SK-N-SH (cell line): Measurements from ENCODE around the gene CAMTA2. TPM values are rescaled to one million over a fixed set of nuclear protein-coding genes. Genes with fewer than 3 reads are reported as not detected.

Experiments used
- CTCF ChIA-PET: fragments of 300-600, 350-600 bp; formaldehyde crosslinking; extraction: SDS; loops from one replicate; lab custom pipeline; 2021; lab: Yijun Ruan, JAX
- POLR2A ChIA-PET: fragments of 350-600 bp; sonication (Branson Sonifier 250); formaldehyde crosslinking; extraction: SDS; loops from one replicate; lab custom pipeline; 2020; ENCODE audit warnings: antibody characterized with exemption, inconsistent platforms; lab: Yijun Ruan, JAX
- DNase-seq: peaks from one replicate; pipeline ENCODE4 v3.0.0; 2012
- H2AFZ ChIP-seq: fragments of 200-600 bp; sonication (generic); 2 replicates; pipeline ENCODE4 v1.8.1; 2016; ENCODE audit warnings: antibody characterized with exemption, mild to moderate bottlenecking, low read depth
- H3F3A ChIP-seq: fragments of 200-600 bp; sonication (generic); replicated peaks from 2 replicates; pipeline ENCODE3; 2016; ENCODE audit warnings: antibody characterized with exemption, mild to moderate bottlenecking; ENCODE audit not compliant: insufficient read depth
- H3K27ac ChIP-seq, 2 experiments: fragments of 200-500 bp in 1 of 2; fragments of 200-600 bp in 1 of 2; sonication (Bioruptor generic) in 1 of 2; sonication (generic), shearing (Covaris generic) in 1 of 2; 2 replicates each; pipeline versions ENCODE4 v1.5.1 to v1.6.1; 2014 to 2016; ENCODE audit warnings: low read depth in 2 of 2, inconsistent platforms in 1 of 2, low read length in 1 of 2, mild to moderate bottlenecking in 1 of 2, mixed read lengths in 1 of 2
- H3K27me3 ChIP-seq: fragments of 200-600 bp; sonication (generic), shearing (Covaris generic); 2 replicates; pipeline ENCODE4 v1.6.1; 2016; ENCODE audit warnings: mixed run types; ENCODE audit not compliant: insufficient read depth
- H3K36me3 ChIP-seq, 2 experiments: fragments of 200-500 bp in 1 of 2; fragments of 200-600 bp in 1 of 2; sonication (Bioruptor generic) in 1 of 2; sonication (generic) in 1 of 2; replicated peaks in 1 of 2; 2 replicates each; pipeline versions ENCODE3 to v1.5.1; 2014 to 2016; ENCODE audit warnings: low read length in 1 of 2, mild to moderate bottlenecking in 1 of 2; ENCODE audit not compliant: insufficient read depth in 2 of 2, control insufficient read depth in 1 of 2
- H3K4me1 ChIP-seq, 2 experiments: fragments of 200-500 bp in 1 of 2; fragments of 200-600 bp in 1 of 2; sonication (Bioruptor generic) in 1 of 2; sonication (generic), shearing (Covaris generic) in 1 of 2; 2 replicates each; pipeline versions ENCODE4 v1.5.1 to v1.6.1; 2014 to 2016; ENCODE audit warnings: low read depth in 1 of 2, low read length in 1 of 2, mixed run types in 1 of 2; ENCODE audit not compliant: insufficient read depth in 2 of 2, control insufficient read depth in 1 of 2
- H3K4me2 ChIP-seq: fragments of 200-600 bp; sonication (generic), shearing (Covaris generic); 2 replicates; pipeline ENCODE4 v1.6.1; 2017; ENCODE audit warnings: mixed run types
- H3K4me3 ChIP-seq, 2 experiments: fragments of 200-500 bp in 1 of 2; fragments of 200-600 bp in 1 of 2; sonication (Bioruptor generic) in 1 of 2; sonication (generic), shearing (Covaris generic) in 1 of 2; 2 replicates each; pipeline versions ENCODE4 v1.5.1 to v1.8.1; 2014 to 2016; ENCODE audit warnings: low read depth in 2 of 2, inconsistent platforms in 1 of 2, low read length in 1 of 2, mild to moderate bottlenecking in 1 of 2, mixed read lengths in 1 of 2, moderate library complexity in 1 of 2
- H3K79me2 ChIP-seq: fragments of 200-600 bp; sonication (generic); 2 replicates; pipeline ENCODE4 v1.8.1; 2017; ENCODE audit warnings: mild to moderate bottlenecking; ENCODE audit not compliant: insufficient read depth
- H3K9ac ChIP-seq: fragments of 200-600 bp; sonication (generic); 2 replicates; pipeline ENCODE4 v1.6.1; 2017; ENCODE audit warnings: mixed run types
- H3K9me2 ChIP-seq: fragments of 200-600 bp; sonication (generic); 2 replicates; pipeline ENCODE4 v1.6.1; 2017; ENCODE audit warnings: mixed run types
- H3K9me3 ChIP-seq: fragments of 200-600 bp; sonication (generic); 2 replicates; pipeline ENCODE4 v1.6.1; 2017; ENCODE audit warnings: mixed run types, mild to moderate bottlenecking, moderate library complexity
- H4K20me1 ChIP-seq: fragments of 200-600 bp; sonication (generic); 2 replicates; pipeline ENCODE4 v1.6.1; 2017; ENCODE audit warnings: mild to moderate bottlenecking, mixed run types; ENCODE audit not compliant: insufficient read depth
- CHD2 ChIP-seq: fragments of 150-350 bp; IDR thresholded peaks from 2 replicates; pipeline ENCODE4 v1.6.1; 2018; ENCODE audit warnings: low read length; ENCODE audit not compliant: partially characterized antibody
- ELF1 ChIP-seq: IDR thresholded peaks from 2 replicates; pipeline ENCODE4 v1.4.0; 2012
- FOSL2 ChIP-seq: IDR thresholded peaks from 2 replicates; pipeline ENCODE4 v1.4.0; 2012; ENCODE audit warnings: low read depth, mild to moderate bottlenecking, moderate library complexity, borderline replicate concordance
- FOXJ3 ChIP-seq: sonication (generic); formaldehyde crosslinking; IDR thresholded peaks from 2 replicates; pipeline ENCODE4 v1.5.1; 2020; ENCODE audit warnings: mild to moderate bottlenecking, missing genetic modification reagents
- GATA2 ChIP-seq: sonication (generic); formaldehyde crosslinking; IDR thresholded peaks from 2 replicates; pipeline ENCODE4 v1.5.0; 2020; ENCODE audit warnings: mild to moderate bottlenecking, missing genetic modification reagents
- RCOR1 ChIP-seq: fragments of 150-350 bp; IDR thresholded peaks from 2 replicates; pipeline ENCODE4 v1.6.1; 2017; ENCODE audit warnings: antibody characterized with exemption, low read length
- RFX5 ChIP-seq: IDR thresholded peaks from 2 replicates; pipeline ENCODE4 v1.6.1; 2012; ENCODE audit warnings: mild to moderate bottlenecking, improper control_type of control experiment, low read length
- RXRA ChIP-seq: IDR thresholded peaks from 2 replicates; pipeline ENCODE4 v1.4.0; 2012; ENCODE audit warnings: low read depth, mild to moderate bottlenecking, borderline replicate concordance
- SIN3A ChIP-seq: IDR thresholded peaks from 2 replicates; pipeline ENCODE4 v1.6.1; 2012; ENCODE audit warnings: low read depth, mild to moderate bottlenecking, low read length, moderate library complexity, borderline replicate concordance
- SMC3 ChIP-seq: IDR thresholded peaks from 2 replicates; pipeline ENCODE4 v1.6.1; 2012; ENCODE audit warnings: low read depth, low read length, improper control_type of control experiment
- TEAD4 ChIP-seq: IDR thresholded peaks from 2 replicates; pipeline ENCODE4 v1.4.0; 2012; ENCODE audit warnings: mild to moderate bottlenecking, borderline replicate concordance; ENCODE audit not compliant: insufficient read depth
- WGBS: methylation state at CpG from one replicate; pipeline ENCODE4 v1.1.6; 2017; ENCODE audit warnings: low lambda C conversion rate; 5-methylcytosine and 5-hydroxymethylcytosine counted together
- polyA plus RNA-seq, 3 experiments: library from polyadenylated mRNA; depleted of rRNA; stranded (reverse); fragments of >200 nt; gene quantifications; 2 replicates each; pipeline ENCODE4 v1.2.3, GENCODE V29; 2012
- TF ChIP-seq, protein P1 (sequence below): IDR thresholded peaks from 2 replicates; pipeline ENCODE4; 2012
- TF ChIP-seq, protein P2 (sequence below): fragments of 150-350 bp; IDR thresholded peaks from 2 replicates; pipeline ENCODE4 v1.6.1; 2016; ENCODE audit warnings: mild to moderate bottlenecking, low read depth, low read length

The CAMTA2 gene
- polyA plus RNA-seq, 1 of the 3 experiments (the other 2 are of a cell fraction): 27.0 TPM

GRCh38 chr17:5022171-5022711 is 34.8 kb upstream of the CAMTA2 start:
- no peaks in the 10 kb centered on the region for H3K9me2 ChIP-seq
- TF ChIP-seq FOXJ3 (CRISPR knock-in tag) (no peak), FOSL2 (no peak), GATA2 (no peak), ELF1 (no peak), RXRA (no peak), CHD2 (no peak), RFX5 (no peak), SMC3 (no peak), RCOR1 (no peak), SIN3A (no peak), TEAD4 (no peak)
- TF ChIP-seq, protein P1, sequence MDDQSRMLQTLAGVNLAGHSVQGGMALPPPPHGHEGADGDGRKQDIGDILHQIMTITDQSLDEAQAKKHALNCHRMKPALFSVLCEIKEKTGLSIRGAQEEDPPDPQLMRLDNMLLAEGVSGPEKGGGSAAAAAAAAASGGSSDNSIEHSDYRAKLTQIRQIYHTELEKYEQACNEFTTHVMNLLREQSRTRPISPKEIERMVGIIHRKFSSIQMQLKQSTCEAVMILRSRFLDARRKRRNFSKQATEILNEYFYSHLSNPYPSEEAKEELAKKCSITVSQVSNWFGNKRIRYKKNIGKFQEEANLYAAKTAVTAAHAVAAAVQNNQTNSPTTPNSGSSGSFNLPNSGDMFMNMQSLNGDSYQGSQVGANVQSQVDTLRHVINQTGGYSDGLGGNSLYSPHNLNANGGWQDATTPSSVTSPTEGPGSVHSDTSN: no peak
- TF ChIP-seq, protein P2, sequence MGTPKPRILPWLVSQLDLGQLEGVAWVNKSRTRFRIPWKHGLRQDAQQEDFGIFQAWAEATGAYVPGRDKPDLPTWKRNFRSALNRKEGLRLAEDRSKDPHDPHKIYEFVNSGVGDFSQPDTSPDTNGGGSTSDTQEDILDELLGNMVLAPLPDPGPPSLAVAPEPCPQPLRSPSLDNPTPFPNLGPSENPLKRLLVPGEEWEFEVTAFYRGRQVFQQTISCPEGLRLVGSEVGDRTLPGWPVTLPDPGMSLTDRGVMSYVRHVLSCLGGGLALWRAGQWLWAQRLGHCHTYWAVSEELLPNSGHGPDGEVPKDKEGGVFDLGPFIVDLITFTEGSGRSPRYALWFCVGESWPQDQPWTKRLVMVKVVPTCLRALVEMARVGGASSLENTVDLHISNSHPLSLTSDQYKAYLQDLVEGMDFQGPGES: no peak
- H3K27ac ChIP-seq: no peak overlapping the region
- H3K9ac ChIP-seq: no peak overlapping the region
- no peaks in the 10 kb centered on the region for H3K27me3 ChIP-seq
- 93% methylated on average over 17 of the region's 30 CpGs for WGBS
- ChIA-PET POLR2A (no interaction called here), CTCF (interaction anchor here (1.6 to 1.9 kb wide), 2 partner anchors 16 to 42 kb away, joined by 3 to 4 read pairs; no protein-coding TSS in a partner anchor)
- no peak overlapping the region for H3K4me2 ChIP-seq
- no peaks in the 10 kb centered on the region for H4K20me1 ChIP-seq
- peaks cover 10% of the 10 kb centered on the region for H3F3A ChIP-seq
- H3K4me1 ChIP-seq: no peaks in the 10 kb centered on the region
- no peaks in the 10 kb centered on the region for H3K9me3 ChIP-seq
- H3K4me3 ChIP-seq: no peak overlapping the region
- H3K79me2 ChIP-seq: no peaks in the 10 kb centered on the region
- H2AFZ ChIP-seq: no peak overlapping the region
- peaks cover 12 to 32% of the 10 kb centered on the region in 2 experiments for H3K36me3 ChIP-seq
- no peak for DNase-seq

DNA sequence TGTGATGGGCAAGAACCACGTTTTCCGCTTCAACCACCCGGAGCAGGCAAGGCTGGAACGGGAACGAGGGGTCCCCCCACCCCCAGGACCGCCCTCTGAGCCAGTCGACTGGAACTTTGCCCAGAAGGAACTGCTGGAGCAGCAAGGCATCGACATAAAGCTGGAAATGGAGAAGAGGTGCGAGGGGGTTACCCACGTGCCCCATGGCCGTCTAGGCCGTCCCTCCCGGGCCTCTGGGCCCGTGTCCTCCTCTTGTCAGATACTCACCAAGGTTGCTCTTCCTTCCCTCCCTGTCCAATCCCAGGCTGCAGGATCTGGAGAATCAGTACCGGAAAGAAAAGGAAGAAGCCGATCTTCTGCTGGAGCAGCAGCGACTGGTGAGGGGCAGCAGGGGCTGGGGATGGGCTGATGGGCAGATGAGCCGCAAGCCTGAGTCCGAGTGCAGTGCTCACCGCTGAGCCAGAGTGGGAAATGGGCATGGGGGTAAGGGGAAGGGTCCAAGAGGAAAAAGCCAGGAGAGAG is 33.1 kb upstream of the CAMTA2 start:
- Histone ChIP-seq H2AFZ (no peak overlapping the region), H3K4me3 (no peak overlapping the region), H3K27me3 (no peaks in the 10 kb centered on the region), H4K20me1 (no peaks in the 10 kb centered on the region), H3K36me3 (peaks cover 15 to 35% of the 10 kb centered on the region in 2 experiments), H3K9me2 (no peaks in the 10 kb centered on the region), H3K4me2 (no peak overlapping the region), H3K79me2 (no peaks in the 10 kb centered on the region), H3K27ac (no peak overlapping the region), H3K4me1 (no peaks in the 10 kb centered on the region), H3F3A (peaks cover 2% of the 10 kb centered on the region), H3K9ac (no peak overlapping the region), H3K9me3 (no peaks in the 10 kb centered on the region)
- 93% methylated on average over 20 of the region's 20 CpGs for WGBS
- POLR2A ChIA-PET: no interaction called here
- CTCF ChIA-PET: interaction anchor here (1.0 to 2.3 kb wide), 4 partner anchors 14 to 112 kb away, joined by 3 to 7 read pairs (median 4); no protein-coding TSS in a partner anchor
- DNase-seq: no peak
- no peak for TF ChIP-seq ELF1
